T-cell (primary cell): ENCODE data around the gene STARD3. TPM values are rescaled to one million over a fixed set of nuclear protein-coding genes. Genes with fewer than 3 reads are reported as not detected.

Experiments used
- ATAC-seq, 4 experiments: fragments of 200-7000 bp in 3 of 4; fragments of 150-1000 bp in 1 of 4; cut with Tn5 transposase; replicated peaks in 1 of 4; 1 replicate in 3 of 4; 2 replicates in 1 of 4; pipeline ENCODE4 v1.10.0; 2021; ENCODE audit warnings: moderate library complexity in 3 of 4, mild to moderate bottlenecking in 2 of 4, moderate number of reproducible peaks in 1 of 4
- CTCF ChIA-PET, 2 donors: fragments of 300-600 bp; sonication (Branson Sonifier 250); formaldehyde crosslinking; loops; one replicate each; lab custom pipeline; 2022; ENCODE audit warnings: antibody characterized with exemption in 2 of 2; lab: Charles Lee
- POLR2A ChIA-PET, 2 donors: fragments of 300-600 bp; sonication (Branson Sonifier 250); formaldehyde crosslinking; loops; one replicate each; lab custom pipeline; 2022; ENCODE audit warnings: antibody characterized with exemption in 2 of 2; lab: Charles Lee
- DNase-seq, 35 experiments: peaks; one replicate each; pipeline versions ENCODE4 v3.0.0 to v3.0.0-alpha.2; 2013 to 2023
- H3K27ac ChIP-seq: one replicate; pipeline ENCODE4 v1.5.1; 2013; ENCODE audit warnings: low read length
- H3K27me3 ChIP-seq, 2 experiments: replicated peaks in 1 of 2; 1 replicate in 1 of 2; 2 replicates in 1 of 2; pipeline versions ENCODE4 v1.6.1 to v1.7.0; 2013; ENCODE audit warnings: low read length in 1 of 2, mixed read lengths in 1 of 2; ENCODE audit not compliant: control insufficient read depth in 2 of 2, insufficient read depth in 2 of 2; ENCODE audit errors: extremely low read depth in 1 of 2
- H3K36me3 ChIP-seq, 2 donors: 1 replicate in 1 of 2; 2 replicates in 1 of 2; pipeline versions ENCODE4 v1.6.1 to v1.7.0; 2013; ENCODE audit warnings: low read length in 1 of 2; ENCODE audit not compliant: control insufficient read depth in 2 of 2, insufficient read depth in 1 of 2; ENCODE audit errors: extremely low read depth in 1 of 2
- H3K4me1 ChIP-seq, 2 experiments: 1 replicate in 1 of 2; 2 replicates in 1 of 2; pipeline versions ENCODE4 v1.6.1 to v1.7.0; 2013; ENCODE audit warnings: low read length in 2 of 2, mixed read lengths in 1 of 2; ENCODE audit not compliant: insufficient read depth in 2 of 2, control insufficient read depth in 1 of 2; ENCODE audit errors: extremely low read depth in 1 of 2
- H3K4me3 ChIP-seq, 2 donors: 1 replicate in 1 of 2; 2 replicates in 1 of 2; pipeline versions ENCODE4 v1.5.1 to v1.7.0; 2013; ENCODE audit warnings: mild to moderate bottlenecking in 2 of 2, low read length in 1 of 2, moderate library complexity in 1 of 2; ENCODE audit not compliant: control insufficient read depth in 1 of 2; ENCODE audit errors: extremely low read depth in 1 of 2
- H3K9me3 ChIP-seq: 2 replicates; pipeline ENCODE4 v1.7.0; 2013
- H3K27ac Mint-ChIP-seq, 2 donors: one replicate each; pipeline ENCODE4 v1.8.0; 2020 to 2021; ENCODE audit warnings: mild to moderate bottlenecking in 2 of 2, mixed read lengths in 2 of 2
- H3K27me3 Mint-ChIP-seq, 2 donors: one replicate each; pipeline ENCODE4 v1.8.0; 2021 to 2022; ENCODE audit warnings: mixed read lengths in 2 of 2
- H3K36me3 Mint-ChIP-seq: one replicate; pipeline ENCODE4 v1.8.0; 2021; ENCODE audit warnings: mixed read lengths
- H3K4me1 Mint-ChIP-seq, 3 donors: one replicate each; pipeline ENCODE4 v1.8.0; 2020 to 2022; ENCODE audit warnings: mixed read lengths in 3 of 3, mild to moderate bottlenecking in 1 of 3
- H3K4me3 Mint-ChIP-seq, 3 donors: one replicate each; pipeline ENCODE4 v1.8.0; 2020 to 2022; ENCODE audit warnings: mild to moderate bottlenecking in 3 of 3, mixed read lengths in 3 of 3, moderate library complexity in 3 of 3
- H3K9me3 Mint-ChIP-seq, 3 donors: one replicate each; pipeline ENCODE4 v1.8.0; 2020 to 2022; ENCODE audit warnings: mixed read lengths in 3 of 3
- WGBS: methylation state at CpG from one replicate; pipeline ENCODE4 v1.1.5; 2013; ENCODE audit warnings: missing lambda C conversion rate; ENCODE audit not compliant: insufficient coverage; 5-methylcytosine and 5-hydroxymethylcytosine counted together
- total RNA-seq, 35 experiments: library from RNA in 6 of 35; stranded (reverse) in 6 of 35; fragments of 120-200 nt in 1 of 35; gene quantifications; one replicate each; pipeline versions ENCODE4 v1.2.1 to v1.2.4 and lab custom pipeline; 2013 to 2026

The STARD3 gene
- total RNA-seq, 5 donors from 2014 or later (not counting 1 experiment from before 2014, with no cell fraction given) = 81.3 to 146 (median 99.7) TPM

DNA sequence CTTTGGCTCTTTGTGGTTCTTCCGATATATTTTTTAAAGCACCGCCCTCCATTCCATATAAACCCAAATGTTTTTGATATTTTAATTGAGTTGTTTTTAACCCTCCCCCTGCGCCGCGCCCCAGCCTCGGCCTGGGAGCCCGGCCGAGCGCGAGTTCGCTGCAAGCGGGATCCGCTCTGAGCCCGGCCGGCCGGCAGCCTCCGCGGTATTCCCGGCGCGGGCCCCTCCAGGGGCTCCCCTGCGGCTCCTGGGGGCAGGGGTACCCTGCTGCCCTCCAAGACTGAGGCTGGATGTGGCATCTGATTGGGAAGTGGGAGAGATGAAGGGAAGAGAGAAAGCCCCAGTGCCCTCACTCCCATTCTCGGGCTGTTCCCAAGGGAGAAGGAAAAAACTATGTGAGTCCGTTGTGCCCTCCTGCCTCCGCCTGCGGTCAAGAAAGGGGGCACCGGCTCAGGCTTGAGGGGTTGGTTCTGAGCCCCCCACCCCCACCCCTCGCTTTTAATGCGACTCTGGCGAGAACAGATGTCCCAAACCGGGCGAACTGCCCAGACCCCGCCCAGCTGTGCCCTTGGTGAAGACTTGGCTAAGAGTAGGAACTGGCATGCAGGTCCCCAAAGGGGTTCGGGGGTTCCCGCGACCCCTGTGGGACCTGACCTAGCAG, 37.8 kb upstream of the STARD3 start:
- WGBS = 2% methylated on average over 19 of the region's 36 CpGs
- no peaks in the 10 kb centered on the region for H3K9me3 ChIP-seq
- POLR2A ChIA-PET = interaction anchor here in 1 of 2 donors (0.6 kb wide), 1 partner anchor 28 kb away, joined by 4 read pairs; no protein-coding TSS in a partner anchor
- Mint-ChIP-seq H3K4me1 (peaks cover 35 to 39% (median 36%) of the 10 kb centered on the region in 3 donors), H3K4me3 (peak overlapping the region in 1 of 3 donors; percentile 41), H3K27me3 (peaks cover 77 to 88% of the 10 kb centered on the region in 2 donors), H3K36me3 (no peaks in the 10 kb centered on the region), H3K9me3 (no peaks in the 10 kb centered on the region), H3K27ac (no peak overlapping the region)
- H3K27me3 ChIP-seq = peaks cover 24 to 96% of the 10 kb centered on the region in 2 experiments
- no peak for DNase-seq
- no peaks in the 10 kb centered on the region for H3K36me3 ChIP-seq
- H3K4me3 ChIP-seq = no peak overlapping the region
- CTCF ChIA-PET = interaction anchor here in 1 of 2 donors (0.5 kb wide), 1 partner anchor 374 kb away, joined by 5 read pairs; no protein-coding TSS in a partner anchor
- H3K4me1 ChIP-seq = peaks cover 2 to 37% of the 10 kb centered on the region in 2 experiments
- no peak for ATAC-seq
- no peak overlapping the region for H3K27ac ChIP-seq

DNA sequence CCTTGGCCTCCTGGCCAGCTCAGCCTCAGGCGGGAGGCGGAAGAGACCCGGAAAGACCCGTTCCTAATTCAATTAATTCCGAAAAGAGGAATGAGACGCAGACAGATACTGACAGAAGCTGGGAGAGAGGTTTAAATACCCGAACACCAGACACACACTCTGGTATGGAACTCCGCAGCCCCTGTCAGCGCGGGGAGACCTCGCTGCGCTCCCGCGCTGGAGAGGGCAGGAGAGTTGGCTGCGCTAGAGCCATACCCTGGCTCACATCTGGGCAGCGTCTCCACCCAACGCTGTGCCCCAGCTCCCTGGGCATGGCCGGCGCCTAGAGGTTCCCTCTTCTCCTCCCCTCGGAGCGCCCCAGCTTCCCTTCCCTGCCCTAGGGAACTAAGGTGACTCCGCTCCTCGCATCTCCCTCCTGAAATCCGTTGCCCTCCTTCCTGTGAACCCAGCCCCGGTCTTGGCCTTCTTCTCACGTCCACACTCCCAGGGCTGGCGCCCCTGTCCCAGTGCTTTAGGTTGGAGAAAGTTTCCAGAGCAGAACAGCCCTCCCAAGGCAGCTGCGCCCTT, 37.2 kb upstream of the STARD3 start:
- Histone ChIP-seq H3K9me3 (no peaks in the 10 kb centered on the region), H3K4me1 (peaks cover 4 to 43% of the 10 kb centered on the region in 2 experiments), H3K27me3 (peaks cover 24 to 97% of the 10 kb centered on the region in 2 experiments), H3K4me3 (no peak overlapping the region), H3K27ac (no peak overlapping the region), H3K36me3 (no peaks in the 10 kb centered on the region)
- peak in 1 of 4 experiments; percentile 27 for ATAC-seq
- no peaks in the 10 kb centered on the region for H3K36me3 Mint-ChIP-seq
- H3K27me3 Mint-ChIP-seq = peaks cover 74 to 87% of the 10 kb centered on the region in 2 donors
- H3K27ac Mint-ChIP-seq = no peak overlapping the region
- H3K4me1 Mint-ChIP-seq = peaks cover 35 to 43% (median 37%) of the 10 kb centered on the region in 3 donors
- H3K4me3 Mint-ChIP-seq = peak overlapping the region in 1 of 3 donors; percentile 23
- POLR2A ChIA-PET = no interaction called here
- no peaks in the 10 kb centered on the region for H3K9me3 Mint-ChIP-seq
- DNase-seq = no peak
- CTCF ChIA-PET = no interaction called here
- 8% methylated on average over 5 of the region's 28 CpGs for WGBS

DNA sequence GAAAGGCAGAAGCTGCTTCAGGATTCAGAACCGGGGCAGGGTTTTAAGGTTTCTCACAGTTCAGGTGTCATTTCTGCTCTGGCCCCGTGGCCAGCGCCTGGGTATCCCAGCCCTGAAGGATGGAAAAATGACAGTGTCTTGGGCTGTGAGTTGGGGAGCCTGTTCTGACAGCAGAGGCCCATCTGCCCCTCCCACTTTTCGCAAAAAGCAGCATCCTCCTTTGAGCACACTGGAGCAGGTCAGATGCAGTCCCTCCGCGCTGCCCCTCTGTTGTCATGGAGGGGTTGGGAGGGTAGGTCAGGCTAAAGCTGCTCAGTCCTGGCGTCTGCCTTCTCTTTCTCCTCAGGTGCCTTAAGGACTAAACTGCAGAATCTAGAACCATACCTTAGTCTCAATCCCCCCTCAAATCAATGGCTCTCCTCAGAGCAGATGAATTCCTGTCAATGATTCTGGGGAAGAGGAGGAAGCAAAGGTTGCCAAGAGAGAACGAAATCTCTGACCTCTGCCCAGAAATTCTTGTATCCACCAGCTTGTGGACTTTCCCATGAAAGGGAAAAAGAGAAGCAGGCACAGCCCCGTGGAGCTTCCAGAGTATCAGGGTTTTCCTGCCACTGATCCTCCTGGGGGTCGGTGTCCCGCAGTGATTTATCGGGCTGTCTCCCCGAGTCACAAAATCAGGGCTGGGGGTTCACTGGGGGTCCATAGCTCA, 36.5 kb upstream of the STARD3 start:
- peaks cover 4 to 50% of the 10 kb centered on the region in 2 experiments for H3K4me1 ChIP-seq
- H3K36me3 ChIP-seq = no peaks in the 10 kb centered on the region
- no peaks in the 10 kb centered on the region for H3K9me3 Mint-ChIP-seq
- peaks cover 21 to 97% of the 10 kb centered on the region in 2 experiments for H3K27me3 ChIP-seq
- peak overlapping the region in 1 of 3 donors; percentile 23 for H3K4me3 Mint-ChIP-seq
- ChIA-PET CTCF (no interaction called here), POLR2A (no interaction called here)
- DNase-seq (no peak), ATAC-seq (no peak)
- H3K9me3 ChIP-seq = no peaks in the 10 kb centered on the region
- H3K27ac ChIP-seq = no peak overlapping the region
- no peaks in the 10 kb centered on the region for H3K36me3 Mint-ChIP-seq
- H3K4me1 Mint-ChIP-seq = peaks cover 35 to 47% (median 41%) of the 10 kb centered on the region in 3 donors
- no peak overlapping the region for H3K4me3 ChIP-seq
- no peak overlapping the region for H3K27ac Mint-ChIP-seq
- 3% methylated on average over 6 of the region's 13 CpGs for WGBS
- H3K27me3 Mint-ChIP-seq = peaks cover 70 to 85% of the 10 kb centered on the region in 2 donors

DNA sequence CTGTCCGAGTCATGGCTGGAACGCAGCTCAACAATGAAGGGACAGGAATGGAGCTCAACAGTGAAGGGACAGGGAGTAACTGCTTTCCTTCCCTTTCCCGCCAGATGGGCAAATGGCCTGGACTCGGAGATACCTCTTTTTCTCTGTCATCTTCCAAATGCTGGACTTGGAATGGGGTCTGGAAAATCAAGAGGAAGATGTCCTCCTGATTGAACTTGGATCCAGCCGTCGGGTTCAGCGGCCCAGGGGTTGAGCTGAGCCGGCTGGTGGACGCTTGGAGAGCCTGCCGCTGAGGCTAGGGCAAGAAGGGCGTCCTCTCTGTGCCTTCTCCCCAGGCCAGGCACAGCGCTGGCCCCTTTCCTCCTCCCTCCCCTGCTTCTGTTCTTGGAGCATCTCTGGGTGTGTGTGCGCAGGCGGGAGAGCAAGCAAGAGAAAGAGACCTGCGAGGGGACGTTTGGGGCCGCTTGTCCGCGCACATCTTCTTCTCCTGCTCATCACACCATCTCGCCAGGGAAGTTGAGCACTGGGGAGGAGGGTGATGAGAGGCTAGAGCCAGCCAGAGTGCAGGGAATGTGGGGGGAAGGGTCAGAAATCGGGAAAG, 35.8 kb upstream of the STARD3 start:
- Mint-ChIP-seq H3K4me1 (peaks cover 31 to 50% (median 42%) of the 10 kb centered on the region in 3 donors), H3K9me3 (no peaks in the 10 kb centered on the region), H3K27ac (peak overlapping the region in 1 of 2 donors; percentile 43), H3K27me3 (peaks cover 65 to 83% of the 10 kb centered on the region in 2 donors), H3K36me3 (no peaks in the 10 kb centered on the region), H3K4me3 (no peak overlapping the region)
- H3K4me1 ChIP-seq = peaks cover 7 to 56% of the 10 kb centered on the region in 2 experiments
- no peak overlapping the region for H3K4me3 ChIP-seq
- no peaks in the 10 kb centered on the region for H3K36me3 ChIP-seq
- ATAC-seq = no peak
- POLR2A ChIA-PET = no interaction called here
- no peak overlapping the region for H3K27ac ChIP-seq
- CTCF ChIA-PET = interaction anchor here in 1 of 2 donors (0.9 kb wide), 1 partner anchor 21 kb away, joined by 6 read pairs; no protein-coding TSS in a partner anchor
- H3K27me3 ChIP-seq = peaks cover 24 to 96% of the 10 kb centered on the region in 2 experiments
- DNase-seq = no peak
- no peaks in the 10 kb centered on the region for H3K9me3 ChIP-seq
- 10% methylated on average over 10 of the region's 21 CpGs for WGBS

DNA sequence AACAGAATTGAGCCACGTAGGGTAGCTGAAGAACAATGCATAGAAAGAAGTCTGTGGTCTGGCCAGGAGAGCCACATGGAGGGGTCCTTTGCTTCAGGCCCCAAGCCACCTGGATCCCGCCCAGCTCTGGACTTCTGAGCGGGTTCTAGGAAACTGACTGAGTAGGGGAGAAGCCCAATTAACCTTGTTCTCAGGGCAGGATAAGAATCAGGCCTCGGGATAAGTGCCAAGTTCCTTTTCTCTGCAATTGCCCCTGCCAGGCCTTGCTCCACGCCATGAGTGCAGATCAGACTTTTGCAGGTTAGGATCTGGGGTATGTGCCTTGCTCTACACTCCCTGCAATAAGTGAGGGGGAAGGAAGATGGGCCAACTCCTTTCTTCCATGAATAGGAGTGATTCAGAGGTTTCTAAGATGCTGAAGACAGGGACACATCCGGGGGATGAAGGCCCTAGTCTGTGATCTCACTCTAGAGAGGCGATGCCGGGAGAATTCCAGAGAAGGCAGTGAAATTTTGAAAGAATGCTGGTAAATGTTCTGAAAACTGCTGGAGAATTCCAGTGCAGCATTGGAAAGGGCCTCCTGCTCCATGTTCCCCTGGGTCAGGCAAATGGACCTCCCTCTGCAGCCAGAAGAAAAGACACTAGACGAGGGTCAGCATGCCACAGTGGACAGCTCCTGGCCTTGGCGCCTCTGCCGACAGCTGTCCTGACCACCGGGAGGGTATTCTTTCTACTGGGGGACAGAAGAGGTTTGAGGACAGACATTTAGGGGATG, 35.0 kb upstream of the STARD3 start:
- H3K27me3 Mint-ChIP-seq = peaks cover 59 to 78% of the 10 kb centered on the region in 2 donors
- Histone ChIP-seq H3K4me1 (peaks cover 7 to 64% of the 10 kb centered on the region in 2 experiments), H3K9me3 (no peaks in the 10 kb centered on the region), H3K4me3 (no peak overlapping the region), H3K27ac (no peak overlapping the region), H3K36me3 (no peaks in the 10 kb centered on the region), H3K27me3 (peaks cover 24 to 95% of the 10 kb centered on the region in 2 experiments)
- ChIA-PET POLR2A (no interaction called here), CTCF (interaction anchor here in 1 of 2 donors (0.5 to 0.9 kb wide), 2 partner anchors 20 to 734 kb away, joined by 5 to 6 read pairs; no protein-coding TSS in a partner anchor)
- ATAC-seq (no peak), DNase-seq (no peak)
- no peak overlapping the region for H3K4me3 Mint-ChIP-seq
- H3K9me3 Mint-ChIP-seq = no peaks in the 10 kb centered on the region
- H3K4me1 Mint-ChIP-seq = peaks cover 29 to 48% (median 40%) of the 10 kb centered on the region in 3 donors
- H3K27ac Mint-ChIP-seq = peak overlapping the region in 1 of 2 donors; percentile 28
- WGBS = 28% methylated on average over 6 of the region's 12 CpGs
- no peaks in the 10 kb centered on the region for H3K36me3 Mint-ChIP-seq
